ENCODE measurements around the gene AOPEP.
A peak's percentile ranks its signal among the peaks of the same experiment; 100 is the strongest.

Gene AOPEP

GRCh38 chr9:94980947-94981722 is 254.6 kb downstream of the AOPEP start:
- H3K4me3 ChIP-seq (ENCODE audit: low read depth, low read length) = no peak overlapping the region

GRCh38 chr9:94981723-94982090 is 255.2 kb downstream of the AOPEP start:
- no peak overlapping the region for H3K4me3 ChIP-seq (ENCODE audit: low read depth, low read length)

DNA sequence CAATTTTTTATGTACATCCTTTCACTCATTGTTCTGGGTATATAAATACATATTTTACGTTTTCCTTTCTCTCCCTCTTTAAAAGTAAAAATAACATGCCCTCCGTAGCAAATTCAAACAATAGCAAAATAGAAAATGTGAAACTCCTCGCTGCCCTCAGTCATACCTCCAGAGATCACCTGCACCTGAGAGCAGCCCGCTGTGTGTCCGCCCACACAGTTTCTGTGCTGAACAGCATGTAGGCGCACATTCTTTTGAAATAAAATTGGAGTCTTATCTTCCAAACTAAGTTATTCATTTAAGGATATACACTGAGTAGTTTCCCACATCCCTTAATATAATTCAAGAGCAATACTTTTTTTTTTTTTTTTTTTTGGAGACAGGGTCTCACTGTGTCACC is 255.7 kb downstream of the AOPEP start:
- H3K4me3 ChIP-seq (ENCODE audit: low read depth, low read length) = no peak overlapping the region

- H3K4me3 ChIP-seq (ENCODE audit: low read depth, low read length) = no peak overlapping the region
These were observed 257.1 kb downstream of the AOPEP start for GRCh38 chr9:94983552-94983951.

DNA sequence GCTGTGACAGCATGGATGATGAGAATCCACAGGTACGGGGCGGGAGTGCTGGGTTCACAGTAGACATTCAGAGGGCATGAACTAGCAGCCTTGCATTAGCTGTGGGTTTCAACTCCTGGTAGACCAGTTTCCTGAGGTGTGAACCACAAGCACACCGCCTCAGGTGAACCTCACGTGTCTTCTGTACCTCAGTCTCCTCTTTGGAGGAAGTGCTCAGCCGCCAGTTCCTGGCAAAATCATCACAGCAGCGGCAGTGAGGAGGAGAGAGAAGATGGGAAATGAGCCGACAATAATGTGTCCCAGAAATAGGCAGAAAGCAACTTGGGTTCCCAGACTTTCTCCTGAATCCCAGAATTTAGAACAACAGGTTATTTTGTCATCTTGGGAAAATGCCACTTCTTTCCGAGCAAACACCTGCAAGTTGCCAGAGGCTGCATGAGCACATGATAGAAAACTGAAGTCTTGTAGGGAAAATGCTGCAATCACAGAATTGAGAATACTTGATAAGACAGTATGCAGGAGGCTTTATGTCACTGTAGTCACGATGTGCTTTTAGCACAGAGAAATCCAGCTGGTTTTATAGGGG is 258.5 kb downstream of the AOPEP start:
- no peak overlapping the region for H3K4me3 ChIP-seq (ENCODE audit: low read depth, low read length)

DNA sequence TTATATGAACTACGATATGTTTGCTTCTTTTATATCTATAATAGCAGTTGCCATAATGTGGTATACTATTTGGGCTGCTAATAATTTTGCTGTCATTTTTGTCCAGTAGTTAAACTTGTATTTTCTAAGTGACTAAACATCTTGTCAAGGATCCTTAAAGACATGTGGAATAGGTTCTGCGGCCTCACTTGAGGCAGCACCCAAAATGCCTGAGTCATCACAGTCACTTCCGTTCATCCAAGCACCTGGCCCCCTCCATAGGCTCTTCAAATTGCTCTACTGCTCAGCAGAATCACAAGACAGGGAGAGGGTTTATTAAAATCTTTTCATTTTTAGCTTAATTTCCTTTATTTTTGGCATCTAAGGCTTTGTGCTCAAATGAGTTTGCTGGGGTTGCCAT is 259.1 kb downstream of the AOPEP start:
- no peak overlapping the region for H3K4me3 ChIP-seq (ENCODE audit: low read depth, low read length)

DNA sequence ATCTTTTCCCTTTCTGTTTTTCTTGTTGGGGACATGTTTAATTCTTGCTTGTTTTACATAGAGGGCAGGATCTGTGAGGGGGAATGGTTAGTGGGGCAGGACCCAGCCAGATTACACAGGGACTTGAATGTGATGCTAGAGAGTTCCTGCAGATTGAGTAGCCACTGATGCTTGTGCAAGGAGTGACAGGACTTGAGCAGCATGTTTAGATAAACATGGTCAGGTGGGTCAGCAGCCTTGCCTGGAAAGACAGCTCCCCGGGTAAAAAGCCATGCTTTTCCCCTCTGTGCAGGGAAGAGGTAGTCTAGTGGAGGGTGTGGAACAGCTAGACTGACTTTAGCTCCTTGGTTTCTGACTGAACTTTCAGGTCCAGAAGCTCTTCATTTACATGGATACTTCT is 261.2 kb downstream of the AOPEP start:
- H3K4me3 ChIP-seq (ENCODE audit: low read depth, low read length) = no peak overlapping the region

DNA sequence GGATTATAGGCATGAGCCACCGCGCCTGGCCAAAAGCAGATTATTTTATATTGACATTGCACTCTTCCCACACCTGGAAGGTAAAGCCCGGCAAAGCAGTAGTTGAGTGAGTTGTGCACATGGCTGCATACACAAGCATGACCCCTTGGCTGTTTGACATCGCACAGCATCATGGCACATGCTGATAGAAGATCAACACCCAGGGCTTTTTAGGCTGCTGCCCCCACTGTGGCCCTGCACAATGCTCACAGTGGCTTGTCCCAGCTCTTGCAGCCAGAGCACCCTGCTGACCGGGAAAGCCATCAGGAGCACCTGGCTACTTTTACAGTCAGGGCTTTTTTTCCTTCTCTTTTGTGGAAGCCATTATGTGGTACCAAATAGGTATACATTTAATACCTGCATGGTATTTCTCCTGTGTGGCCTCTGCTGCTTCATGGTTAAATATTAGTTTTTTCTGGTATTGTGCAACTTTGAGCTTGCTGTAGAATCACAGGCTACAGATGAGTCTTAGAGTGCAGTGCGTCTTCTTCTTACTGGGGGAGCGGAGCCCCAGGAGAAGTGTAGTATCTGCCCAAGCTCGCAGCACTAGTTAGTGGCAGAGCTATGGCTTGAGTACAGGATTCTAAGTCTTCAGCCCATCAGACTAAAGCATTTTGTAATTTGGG is 264.5 kb downstream of the AOPEP start:
- H3K4me3 ChIP-seq (ENCODE audit: low read depth, low read length) = no peak overlapping the region

GRCh38 chr9:94991961-94992907 is 265.7 kb downstream of the AOPEP start:
- H3K4me3 ChIP-seq (ENCODE audit: low read depth, low read length) = no peak overlapping the region

DNA sequence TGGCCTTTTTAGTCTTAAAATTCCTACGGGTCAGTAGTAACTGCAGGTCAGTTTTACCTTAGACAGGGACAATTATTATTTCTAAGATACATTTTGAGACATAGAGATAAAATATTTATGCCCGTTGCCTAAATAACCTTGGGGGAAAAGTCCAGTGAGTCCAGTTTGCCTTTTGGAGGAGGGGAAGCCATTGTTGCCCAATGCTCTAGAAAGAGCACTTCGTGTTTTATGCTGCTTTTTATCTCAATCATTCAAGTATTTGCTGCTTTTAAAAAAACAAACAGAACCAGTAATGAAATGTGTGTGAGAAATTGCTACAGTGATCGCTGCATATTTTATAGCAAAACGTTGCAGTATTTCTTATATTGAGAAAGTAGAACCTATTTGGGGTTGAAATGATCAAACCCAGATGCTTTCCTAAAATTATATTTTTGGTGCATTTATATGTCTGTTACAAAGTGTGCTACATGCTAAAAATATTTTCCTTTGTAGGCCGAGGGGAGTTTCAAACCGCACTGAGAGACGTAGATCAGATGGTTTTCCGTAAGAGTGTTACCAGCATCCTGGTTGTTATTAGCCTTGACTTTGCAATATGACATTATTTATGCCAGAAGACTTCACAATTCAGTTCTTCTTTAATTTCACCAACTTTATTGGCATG is 266.8 kb downstream of the AOPEP start:
- no peak overlapping the region for H3K4me3 ChIP-seq (ENCODE audit: low read depth, low read length)

DNA sequence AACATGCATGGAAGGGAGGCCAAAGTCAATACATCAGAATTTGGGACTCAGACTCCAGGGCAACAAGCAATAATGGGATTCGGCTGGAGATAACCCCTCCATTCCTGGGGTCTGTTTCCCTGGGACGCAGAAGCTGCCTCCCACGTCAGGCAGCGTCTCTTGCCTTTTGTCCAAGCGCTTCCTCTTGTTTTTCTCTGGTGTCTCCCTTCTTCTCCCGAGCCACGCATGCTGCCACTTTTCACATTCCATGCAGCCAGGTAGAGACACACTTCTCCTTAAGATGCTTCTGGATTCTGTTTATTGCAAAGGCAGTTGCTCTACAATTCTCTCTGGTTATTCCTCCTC is 267.3 kb downstream of the AOPEP start:
- no peak overlapping the region for H3K4me3 ChIP-seq (ENCODE audit: low read depth, low read length)

DNA sequence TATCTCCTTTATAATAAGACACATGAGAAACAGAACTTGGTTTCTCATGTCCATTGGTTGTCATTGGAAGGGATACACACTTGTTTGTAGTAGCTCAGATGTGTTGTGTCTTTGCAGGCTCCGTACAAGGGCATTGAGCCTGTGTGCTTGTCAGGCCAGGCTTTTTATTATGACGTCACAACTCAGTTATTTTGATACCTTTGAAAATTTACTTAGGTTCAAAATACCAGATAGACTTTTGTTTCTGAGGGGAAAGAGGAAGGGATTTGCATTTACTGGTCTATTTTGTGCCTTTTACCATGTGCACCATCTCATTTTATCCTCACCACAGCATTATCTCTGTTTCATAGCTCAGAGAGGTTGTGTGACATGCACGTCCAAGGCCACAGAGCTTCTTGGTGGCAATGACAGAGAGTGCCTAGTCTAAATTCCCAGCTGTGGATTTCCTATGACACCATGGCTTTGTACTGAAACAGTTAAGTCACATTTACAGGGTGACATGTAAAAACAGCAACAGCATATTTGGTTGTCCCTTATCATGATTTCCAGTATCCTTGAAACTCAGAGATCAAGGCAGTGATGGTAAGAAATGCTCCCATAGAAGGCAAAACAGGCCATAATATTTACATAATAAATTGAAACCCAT is 268.7 kb downstream of the AOPEP start:
- no peak overlapping the region for H3K4me3 ChIP-seq (ENCODE audit: low read depth, low read length)

DNA sequence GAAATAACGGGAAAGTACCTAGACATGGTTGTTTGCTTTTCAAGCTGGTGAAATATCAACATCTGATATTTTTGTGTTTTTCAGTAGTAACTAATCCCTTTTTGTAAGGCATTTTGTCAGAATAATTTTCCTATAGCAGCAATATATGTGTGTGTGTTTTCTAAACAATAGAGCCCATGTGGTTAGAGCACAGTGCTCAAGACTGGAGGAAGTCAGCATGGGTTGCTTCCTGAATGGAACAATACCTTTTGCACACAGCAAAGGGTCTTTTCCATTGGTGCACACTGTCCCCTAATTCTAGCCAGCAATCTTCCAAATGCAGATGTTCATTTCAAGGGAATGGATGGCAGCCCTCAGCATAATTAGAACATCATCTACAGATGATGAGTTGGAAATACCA is 270.1 kb downstream of the AOPEP start:
- no peak overlapping the region for H3K4me3 ChIP-seq (ENCODE audit: low read depth, low read length)

GRCh38 chr9:94997727-94998126 is 271.2 kb downstream of the AOPEP start:
- no peak overlapping the region for H3K4me3 ChIP-seq (ENCODE audit: low read depth, low read length)

- H3K4me3 ChIP-seq (ENCODE audit: low read depth, low read length) = no peak overlapping the region
These were observed 273.3 kb downstream of the AOPEP start for GRCh38 chr9:94999832-95000231.

DNA sequence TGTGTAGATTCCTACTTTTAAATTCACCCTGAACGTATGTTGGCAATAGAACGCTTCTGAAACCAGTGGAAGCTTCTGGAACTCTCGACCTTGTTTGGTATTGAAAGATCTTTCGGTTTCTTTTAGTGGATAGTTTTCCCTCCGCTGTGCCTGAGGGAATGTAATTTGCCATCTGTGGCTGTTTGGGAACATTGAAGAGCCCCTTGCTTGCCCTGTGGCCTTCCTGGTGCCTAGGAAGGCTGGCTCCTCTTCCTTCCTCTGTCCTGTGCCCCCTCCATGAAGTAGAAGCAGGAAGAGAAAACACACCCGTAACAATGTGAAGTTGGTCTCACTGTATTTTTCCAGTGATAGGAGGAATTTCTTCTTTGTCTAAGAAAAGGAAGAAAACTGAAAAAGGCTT is 274.3 kb downstream of the AOPEP start:
- H3K4me3 ChIP-seq (ENCODE audit: low read depth, low read length) = no peak overlapping the region

DNA sequence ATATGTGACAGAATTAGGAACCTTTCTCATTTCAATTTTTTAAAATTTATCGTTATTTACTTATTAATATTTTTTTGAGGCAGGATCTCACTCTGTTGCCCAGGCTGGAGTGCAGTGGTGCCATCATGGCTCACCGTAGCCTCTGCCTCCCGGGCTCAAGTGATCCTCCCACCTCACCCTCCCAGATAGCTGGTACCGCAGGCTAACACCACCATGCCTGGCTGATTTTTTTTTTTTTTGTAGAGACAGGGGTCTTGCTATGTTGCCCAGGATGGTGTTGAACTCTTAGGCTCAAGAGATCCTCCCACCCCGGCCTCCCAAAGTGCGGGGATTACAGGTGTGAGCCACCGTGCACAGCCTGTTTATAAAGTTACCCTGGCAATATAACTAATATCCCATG is 275.2 kb downstream of the AOPEP start:
- no peak overlapping the region for H3K4me3 ChIP-seq (ENCODE audit: low read depth, low read length)

DNA sequence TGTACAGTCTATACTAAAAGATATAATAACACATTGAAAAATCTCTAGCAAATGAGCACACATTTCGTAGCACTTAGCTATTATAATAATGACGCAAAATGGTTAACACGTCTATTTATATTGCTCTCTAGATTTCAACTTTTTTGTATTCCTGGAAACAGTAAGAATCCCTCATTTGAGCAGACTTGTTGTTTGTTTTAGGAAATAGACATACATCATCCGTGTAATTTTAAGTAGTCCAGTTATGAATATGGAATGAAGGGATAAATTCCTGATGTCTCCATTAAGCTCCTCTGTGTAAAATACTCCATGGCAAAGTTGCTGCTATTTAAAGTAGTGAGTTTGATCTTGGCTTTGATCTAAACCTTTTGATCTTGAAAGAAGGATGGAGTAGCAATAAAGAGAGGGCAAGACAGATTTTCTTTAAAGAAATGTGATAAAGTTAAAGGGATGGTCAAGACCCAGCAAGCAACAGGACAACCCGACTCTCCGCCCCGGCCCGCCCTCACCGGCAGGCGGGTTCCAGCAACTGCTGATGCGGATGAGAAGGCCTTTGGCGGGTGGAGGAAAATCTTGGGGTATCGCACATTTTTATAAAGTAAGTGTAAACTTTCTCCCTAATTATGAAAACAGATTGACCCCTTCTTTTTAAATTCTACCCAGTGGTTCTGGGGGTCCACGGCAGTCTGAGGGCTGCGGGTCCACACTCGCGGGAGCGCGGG is 277.4 kb downstream of the AOPEP start:
- peak overlapping the region; percentile 67 for H3K4me3 ChIP-seq (ENCODE audit: low read depth, low read length)

- peak overlapping the region; percentile 67 for H3K4me3 ChIP-seq (ENCODE audit: low read depth, low read length)
These were observed 278.1 kb downstream of the AOPEP start for GRCh38 chr9:95004411-95005277.

All from iPS-11a (cell line).